HG02571 (cell line): ENCODE data around the gene CATSPERZ.
"Not testable (repeated sequence)": the region's sequence is repeated elsewhere in the genome, so short reads cannot be mapped to it uniquely, and the experiment has no call there.

Experiments used
- ATAC-seq: cut with Tn5 transposase; IDR thresholded peaks from one replicate; pipeline ENCODE4 v1.9.1; 2021; ENCODE audit warnings: mild to moderate bottlenecking, moderate library complexity; ENCODE audit not compliant: unreplicated experiment

Gene CATSPERZ

GRCh38 chr11:64298966-64299846 lies 952 bp upstream of the CATSPERZ start:
- ATAC-seq = no peak

- no peak for ATAC-seq
Observed at GRCh38 chr11:64303109-64304031, 3.2 kb downstream of the CATSPERZ start.

- no peak for ATAC-seq
Observed at GRCh38 chr11:64304032-64304315, 3.8 kb downstream of the CATSPERZ start.

- ATAC-seq = peak; percentile 16
Observed at GRCh38 chr11:64304316-64305072, 4.3 kb downstream of the CATSPERZ start.

GRCh38 chr11:64305075-64305690 lies 5.0 kb downstream of the CATSPERZ start, which contains the start of gene ESRRA:
Gene ESRRA, plus strand, starts transcription at chr11:64305524. Its CDS starts 1,656 bp downstream, at chr11:64307180.
- ATAC-seq = peak; percentile 63

- peak; percentile 22 for ATAC-seq
Observed at GRCh38 chr11:64305691-64306562, 5.8 kb downstream of the CATSPERZ start.

GRCh38 chr11:64306563-64306875 lies 6.4 kb downstream of the CATSPERZ start:
- ATAC-seq = no peak

- no peak for ATAC-seq
Observed at GRCh38 chr11:64306876-64307622, 6.9 kb downstream of the CATSPERZ start.

GRCh38 chr11:64307795-64308194 lies 7.6 kb downstream of the CATSPERZ start:
- ATAC-seq = not testable (repeated sequence)

- no peak for ATAC-seq
Observed at GRCh38 chr11:64312947-64313346, 12.8 kb downstream of the CATSPERZ start.

GRCh38 chr11:64313491-64314145 lies 13.5 kb downstream of the CATSPERZ start:
- no peak for ATAC-seq

- ATAC-seq = no peak
Observed at GRCh38 chr11:64314146-64314804, 14.1 kb downstream of the CATSPERZ start.

- no peak for ATAC-seq
Observed at GRCh38 chr11:64314805-64315561, 14.8 kb downstream of the CATSPERZ start.

GRCh38 chr11:64315667-64316526 lies 15.7 kb downstream of the CATSPERZ start:
- ATAC-seq = not testable (repeated sequence)

GRCh38 chr11:64316672-64317324 lies 16.6 kb downstream of the CATSPERZ start:
- no peak for ATAC-seq
